Body of pancreas (tissue), 4 donors: ENCODE measurements around the gene KANK2. TPM values are rescaled to one million over a fixed set of nuclear protein-coding genes. Genes with fewer than 3 reads are reported as not detected.

Experiments used
- ATAC-seq: fragments of 150-250 bp; one replicate; pipeline ENCODE4 v1.9.1; 2016
- DNase-seq, 4 donors: peaks; one replicate each; pipeline ENCODE4 v3.0.0-alpha.2; 2019
- H3K27ac ChIP-seq, 4 donors: fragments of 200-600 bp; sonication (generic); 1 replicate in 3 of 4; 2 replicates in 1 of 4; pipeline versions ENCODE4 v1.5.1 to v1.6.1; 2016 to 2019; ENCODE audit warnings: mild to moderate bottlenecking in 1 of 4, mixed read lengths in 1 of 4, moderate library complexity in 1 of 4
- H3K27me3 ChIP-seq, 2 donors: fragments of 200-600 bp; sonication (generic); one replicate each; pipeline ENCODE4 v1.6.0; 2016; ENCODE audit warnings: mild to moderate bottlenecking in 1 of 2
- H3K36me3 ChIP-seq, 2 donors: fragments of 200-600 bp; sonication (generic); replicated peaks in 1 of 2; 2 replicates each; pipeline ENCODE4 v1.5.1; 2016; ENCODE audit warnings: low read depth in 2 of 2; ENCODE audit not compliant: insufficient read depth in 1 of 2
- H3K4me1 ChIP-seq: fragments of 200-600 bp; sonication (generic); one replicate; pipeline ENCODE4 v1.6.0; 2016
- H3K4me3 ChIP-seq, 2 donors: fragments of 200-600 bp; sonication (generic); 1 replicate in 1 of 2; 2 replicates in 1 of 2; pipeline ENCODE4 v1.5.1; 2016 to 2019
- H3K9me3 ChIP-seq, 3 donors: fragments of 200-600 bp; sonication (generic); 1 replicate in 2 of 3; 2 replicates in 1 of 3; pipeline ENCODE4 v1.5.1; 2016
- CTCF ChIP-seq, 7 experiments: fragments of 450-650 bp in 4 of 7; fragments of 200-600 bp in 3 of 7; sonication (generic) in 3 of 7; IDR thresholded peaks; one replicate each; pipeline ENCODE4 v1.5.1; 2016 to 2019; ENCODE audit warnings: antibody characterized with exemption in 7 of 7
- POLR2A ChIP-seq, 3 donors: fragments of 450-650 bp; IDR thresholded peaks; one replicate each; pipeline ENCODE4 v1.6.1; 2016; ENCODE audit warnings: antibody characterized with exemption in 3 of 3, mild to moderate bottlenecking in 2 of 3
- WGBS, 2 donors: methylation state at CpG; one replicate each; pipeline ENCODE4 v1.1.5; 2017; 5-methylcytosine and 5-hydroxymethylcytosine counted together
- intact Hi-C: fragments of 100-400 bp; cut with DNase I; formaldehyde crosslinking; loops from one replicate; pipeline ENCODE4 v1.15.1; 2023
- total RNA-seq, 2 donors: library from RNA; depleted of rRNA; stranded (reverse); fragments of >200 nt; gene quantifications; one replicate each; pipeline ENCODE4 v1.1.0, GENCODE V29; 2016

Gene KANK2
- total RNA-seq, 2 donors from 2014 or later = 133 to 165 TPM

- H3K36me3 ChIP-seq = peaks cover 0 to 7% of the 10 kb centered on the region in 2 donors
- no peak overlapping the region for H3K4me3 ChIP-seq
- H3K9me3 ChIP-seq = no peaks in the 10 kb centered on the region
- intact Hi-C loops = no loop called here
- DNase-seq = no peak
- no peaks in the 10 kb centered on the region for H3K27me3 ChIP-seq
- ATAC-seq = no peak
- H3K4me1 ChIP-seq = no peaks in the 10 kb centered on the region
- TF ChIP-seq CTCF (IDR thresholded peaks at IDR 0.05) = no peak
- TF ChIP-seq POLR2A (IDR thresholded peaks at IDR 0.05) = no peak
- WGBS, 2 donors = 87 to 89% methylated on average over 13 to 15 of the region's 15 CpGs
- no peak overlapping the region for H3K27ac ChIP-seq
Measured at GRCh38 chr19:11233073-11233472, 35.7 kb upstream of the KANK2 start.

- WGBS, 2 donors = 79 to 90% methylated on average over 4 of the region's 4 CpGs
- DNase-seq (no peak), ATAC-seq (no peak)
- Histone ChIP-seq H3K27me3 (no peaks in the 10 kb centered on the region), H3K27ac (no peak overlapping the region), H3K4me3 (no peak overlapping the region), H3K9me3 (no peaks in the 10 kb centered on the region), H3K4me1 (no peaks in the 10 kb centered on the region), H3K36me3 (peaks cover 0 to 7% of the 10 kb centered on the region in 2 donors)
- intact Hi-C loops = no loop called here
- TF ChIP-seq POLR2A (IDR thresholded peaks at IDR 0.05) (no peak), CTCF (IDR thresholded peaks at IDR 0.05) (no peak)
Measured at GRCh38 chr19:11232555-11232954, 35.2 kb upstream of the KANK2 start.

- no peak for ATAC-seq
- no peaks in the 10 kb centered on the region for H3K4me1 ChIP-seq
- H3K9me3 ChIP-seq = no peaks in the 10 kb centered on the region
- no peak overlapping the region for H3K27ac ChIP-seq
- no peak overlapping the region for H3K4me3 ChIP-seq
- intact Hi-C loops = no loop called here
- H3K27me3 ChIP-seq = no peaks in the 10 kb centered on the region
- WGBS, 2 donors = 79 to 86% methylated on average over 5 to 7 of the region's 7 CpGs
- H3K36me3 ChIP-seq = peaks cover 0 to 7% of the 10 kb centered on the region in 2 donors
- no peak for DNase-seq
- no peak for TF ChIP-seq CTCF (IDR thresholded peaks at IDR 0.05)
- TF ChIP-seq POLR2A (IDR thresholded peaks at IDR 0.05) = no peak
Measured at GRCh38 chr19:11230621-11231386, 33.5 kb upstream of the KANK2 start.

- peaks cover 0 to 3% of the 10 kb centered on the region in 2 donors for H3K36me3 ChIP-seq
- no peak for ATAC-seq
- DNase-seq = no peak
- H3K9me3 ChIP-seq = no peaks in the 10 kb centered on the region
- H3K4me1 ChIP-seq = no peaks in the 10 kb centered on the region
- no peak for TF ChIP-seq POLR2A (IDR thresholded peaks at IDR 0.05)
- TF ChIP-seq CTCF (IDR thresholded peaks at IDR 0.05) = no peak
- no peak overlapping the region for H3K4me3 ChIP-seq
- H3K27ac ChIP-seq = no peak overlapping the region
- H3K27me3 ChIP-seq = no peaks in the 10 kb centered on the region
- intact Hi-C loops = no loop called here
- 86 to 91% methylated on average over 14 of the region's 14 CpGs for WGBS, 2 donors
Measured at GRCh38 chr19:11227195-11227886, 30.0 kb upstream of the KANK2 start.
